Amniotic epithelial cell (primary cell): Measurements from ENCODE around the gene SMAD3.

Experiments used
- DNase-seq: peaks from one replicate; pipeline ENCODE4 v3.0.0-alpha.2; 2010; ENCODE audit warnings: low read depth

The SMAD3 gene

GRCh38 chr15:67241132-67241855 lies 175.9 kb downstream of the SMAD3 start:
- no peak for DNase-seq

- no peak for DNase-seq
Observed at GRCh38 chr15:67242708-67243111, 177.3 kb downstream of the SMAD3 start.
